ENCODE results near the gene UHRF1. TPM values are rescaled to one million over a fixed set of nuclear protein-coding genes. Genes with fewer than 3 reads are reported as not detected.

Gene UHRF1
- total RNA-seq, 2 donors from 2014 or later, result 3.8 to 5.3 TPM

GRCh38 chr19:4902796-4903195 is 6.5 kb upstream of the UHRF1 start, which contains the start of gene ARRDC5:
TSS of gene ARRDC5 (minus strand) at chr19:4902896. CDS start at chr19:4902825, 71 bp downstream.
- 82% methylated on average over 7 of the region's 7 CpGs for WGBS
- Histone ChIP-seq H3K9me3 (no peaks in the 10 kb centered on the region), H3K4me3 (no peak within 1 kb of the TSS), H3K36me3 (no peaks in the 10 kb centered on the region), H3K27me3 (replicated peaks; ENCODE audit: insufficient read depth) (no peaks in the 10 kb centered on the region), H3K4me1 (replicated peaks) (no peaks in the 10 kb centered on the region), H3K27ac (no peak within 1 kb of the TSS)
- intact Hi-C loops (cut with DNase I), result no loop called here
- TF ChIP-seq, protein P1, sequence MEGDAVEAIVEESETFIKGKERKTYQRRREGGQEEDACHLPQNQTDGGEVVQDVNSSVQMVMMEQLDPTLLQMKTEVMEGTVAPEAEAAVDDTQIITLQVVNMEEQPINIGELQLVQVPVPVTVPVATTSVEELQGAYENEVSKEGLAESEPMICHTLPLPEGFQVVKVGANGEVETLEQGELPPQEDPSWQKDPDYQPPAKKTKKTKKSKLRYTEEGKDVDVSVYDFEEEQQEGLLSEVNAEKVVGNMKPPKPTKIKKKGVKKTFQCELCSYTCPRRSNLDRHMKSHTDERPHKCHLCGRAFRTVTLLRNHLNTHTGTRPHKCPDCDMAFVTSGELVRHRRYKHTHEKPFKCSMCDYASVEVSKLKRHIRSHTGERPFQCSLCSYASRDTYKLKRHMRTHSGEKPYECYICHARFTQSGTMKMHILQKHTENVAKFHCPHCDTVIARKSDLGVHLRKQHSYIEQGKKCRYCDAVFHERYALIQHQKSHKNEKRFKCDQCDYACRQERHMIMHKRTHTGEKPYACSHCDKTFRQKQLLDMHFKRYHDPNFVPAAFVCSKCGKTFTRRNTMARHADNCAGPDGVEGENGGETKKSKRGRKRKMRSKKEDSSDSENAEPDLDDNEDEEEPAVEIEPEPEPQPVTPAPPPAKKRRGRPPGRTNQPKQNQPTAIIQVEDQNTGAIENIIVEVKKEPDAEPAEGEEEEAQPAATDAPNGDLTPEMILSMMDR (IDR thresholded peaks at IDR 0.05), result no peak
- TF ChIP-seq POLR2A (IDR thresholded peaks at IDR 0.05), result no peak
- no peak for TF ChIP-seq POLR2AphosphoS5 (IDR thresholded peaks at IDR 0.05)
- DNase-seq (ENCODE audit: low spot score), result no peak

GRCh38 chr19:4904481-4904880 is 4.8 kb upstream of the UHRF1 start:
- H3K9me3 ChIP-seq, result no peaks in the 10 kb centered on the region
- no peaks in the 10 kb centered on the region for H3K36me3 ChIP-seq
- intact Hi-C loops (cut with DNase I), result no loop called here
- H3K27me3 ChIP-seq (replicated peaks; ENCODE audit: insufficient read depth), result no peaks in the 10 kb centered on the region
- TF ChIP-seq POLR2AphosphoS5 (IDR thresholded peaks at IDR 0.05), result no peak
- no peak for TF ChIP-seq POLR2A (IDR thresholded peaks at IDR 0.05)
- TF ChIP-seq, protein P1 (IDR thresholded peaks at IDR 0.05), result no peak
- H3K4me1 ChIP-seq (replicated peaks), result no peaks in the 10 kb centered on the region
- H3K4me3 ChIP-seq, result no peak overlapping the region
- no peak for DNase-seq (ENCODE audit: low spot score)
- 90% methylated on average over 3 of the region's 3 CpGs for WGBS
- H3K27ac ChIP-seq, result no peak overlapping the region

GRCh38 chr19:4906963-4907362 is 2.3 kb upstream of the UHRF1 start:
- WGBS, result 81% methylated on average over 8 of the region's 8 CpGs
- H3K9me3 ChIP-seq, result no peaks in the 10 kb centered on the region
- H3K27ac ChIP-seq, result no peak overlapping the region
- no peaks in the 10 kb centered on the region for H3K36me3 ChIP-seq
- no peak for TF ChIP-seq POLR2AphosphoS5 (IDR thresholded peaks at IDR 0.05)
- TF ChIP-seq POLR2A (IDR thresholded peaks at IDR 0.05), result no peak
- TF ChIP-seq, protein P1 (IDR thresholded peaks at IDR 0.05), result no peak
- DNase-seq (ENCODE audit: low spot score), result no peak
- no peak overlapping the region for H3K4me3 ChIP-seq
- no peaks in the 10 kb centered on the region for H3K27me3 ChIP-seq (replicated peaks; ENCODE audit: insufficient read depth)
- intact Hi-C loops (cut with DNase I), result no loop called here
- peaks cover 8% of the 10 kb centered on the region for H3K4me1 ChIP-seq (replicated peaks)

GRCh38 chr19:4908360-4908759 is 941 bp upstream of the UHRF1 start:
- no peaks in the 10 kb centered on the region for H3K36me3 ChIP-seq
- peaks cover 8% of the 10 kb centered on the region for H3K4me1 ChIP-seq (replicated peaks)
- TF ChIP-seq POLR2AphosphoS5 (IDR thresholded peaks at IDR 0.05) (no peak), POLR2A (IDR thresholded peaks at IDR 0.05) (no peak)
- TF ChIP-seq, protein P1 (IDR thresholded peaks at IDR 0.05), result no peak
- H3K9me3 ChIP-seq, result no peaks in the 10 kb centered on the region
- intact Hi-C loops (cut with DNase I), result no loop called here
- no peaks in the 10 kb centered on the region for H3K27me3 ChIP-seq (replicated peaks; ENCODE audit: insufficient read depth)
- no peak overlapping the region for H3K27ac ChIP-seq
- no peak for DNase-seq (ENCODE audit: low spot score)
- no peak overlapping the region for H3K4me3 ChIP-seq
- WGBS, result 90% methylated on average over 5 of the region's 5 CpGs

DNA sequence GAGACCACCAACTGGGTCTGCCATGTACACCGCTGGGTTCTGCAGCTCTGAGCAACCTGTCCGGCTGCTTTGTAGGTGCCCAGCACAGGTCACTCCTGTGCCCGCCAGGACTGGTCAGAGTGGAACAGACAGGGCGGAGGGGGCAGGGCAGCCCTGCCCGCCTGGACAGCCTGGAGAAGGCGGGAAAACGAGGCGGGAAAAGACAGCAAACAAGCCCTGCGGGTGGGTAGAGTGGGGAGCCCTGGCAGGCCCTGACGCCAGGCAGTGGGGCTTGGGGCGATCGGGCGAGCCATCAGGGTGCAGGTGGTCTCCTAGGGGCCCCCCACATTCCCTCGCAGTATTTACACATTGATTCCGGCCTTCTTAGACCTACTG is 533 bp upstream of the UHRF1 start:
- no peak for TF ChIP-seq POLR2AphosphoS5 (IDR thresholded peaks at IDR 0.05)
- TF ChIP-seq, protein P1 (IDR thresholded peaks at IDR 0.05), result no peak
- no peak for TF ChIP-seq POLR2A (IDR thresholded peaks at IDR 0.05)
- WGBS, result 75% methylated on average over 15 of the region's 15 CpGs
- Histone ChIP-seq H3K4me1 (replicated peaks) (peaks cover 8% of the 10 kb centered on the region), H3K27me3 (replicated peaks; ENCODE audit: insufficient read depth) (no peaks in the 10 kb centered on the region), H3K36me3 (no peaks in the 10 kb centered on the region), H3K9me3 (no peaks in the 10 kb centered on the region), H3K27ac (no peak overlapping the region), H3K4me3 (no peak overlapping the region)
- DNase-seq (ENCODE audit: low spot score), result no peak
- intact Hi-C loops (cut with DNase I), result no loop called here

All from prostate gland (tissue), 2 donors.